H1 (cell line): ENCODE results near the gene DISC1. TPM values are rescaled to one million over a fixed set of nuclear protein-coding genes. Genes with fewer than 3 reads are reported as not detected.

Source experiments
- CTCF ChIA-PET: fragments of 300-600 bp; sonication (Branson Sonifier 250); formaldehyde crosslinking; loops from one replicate; lab custom pipeline; 2021; ENCODE audit not compliant: partially characterized antibody; lab: Charles Lee
- POLR2A ChIA-PET: fragments of 300-600 bp; sonication (Branson Sonifier 250); formaldehyde crosslinking; loops from one replicate; lab custom pipeline; 2021; ENCODE audit warnings: inconsistent platforms; ENCODE audit not compliant: partially characterized antibody; lab: Charles Lee
- DNase-seq, 2 experiments: peaks; one replicate each; pipeline versions ENCODE4 v3.0.0 to v3.0.0-alpha.2; 2010 to 2022; ENCODE audit warnings: low spot score in 2 of 2, low read depth in 1 of 2, mixed read lengths in 1 of 2
- FAIRE-seq: peaks from 2 replicates; lab custom pipeline; 2011; peaks lifted over from hg19 to GRCh38; lab: Jason Lieb, UNC
- H2AFZ ChIP-seq: 2 replicates; pipeline ENCODE4 v1.8.1; 2012; ENCODE audit warnings: low read length, inconsistent platforms
- H2AK5ac ChIP-seq: 2 replicates; pipeline ENCODE4 v1.6.1; 2013; ENCODE audit warnings: low read depth, low read length
- H2BK120ac ChIP-seq: replicated peaks from 2 replicates; pipeline ENCODE3; 2013; ENCODE audit warnings: low read depth, low read length, inconsistent platforms
- H2BK12ac ChIP-seq: 2 replicates; pipeline ENCODE4 v1.6.1; 2013; ENCODE audit warnings: low read depth, low read length
- H2BK15ac ChIP-seq: 2 replicates; pipeline ENCODE4 v1.6.1; 2013; ENCODE audit warnings: low read length
- H2BK20ac ChIP-seq: 2 replicates; pipeline ENCODE4 v1.6.1; 2013; ENCODE audit warnings: low read length
- H2BK5ac ChIP-seq: 2 replicates; pipeline ENCODE4 v1.6.1; 2013; ENCODE audit warnings: low read depth, low read length
- H3K14ac ChIP-seq: 2 replicates; pipeline ENCODE4 v1.6.1; 2013; ENCODE audit warnings: inconsistent platforms; ENCODE audit not compliant: insufficient read length
- H3K18ac ChIP-seq: 2 replicates; pipeline ENCODE4 v1.6.1; 2013; ENCODE audit warnings: low read length; ENCODE audit errors: extremely low read depth
- H3K23ac ChIP-seq: 2 replicates; pipeline ENCODE4 v1.6.1; 2013; ENCODE audit warnings: inconsistent platforms; ENCODE audit not compliant: insufficient read length
- H3K23me2 ChIP-seq: 2 replicates; pipeline ENCODE4 v1.6.1; 2013; ENCODE audit warnings: low read depth, low read length
- H3K27ac ChIP-seq: 2 replicates; pipeline ENCODE4 v1.6.1; 2011; ENCODE audit warnings: low read depth, low read length, inconsistent platforms
- H3K27me3 ChIP-seq, 4 experiments: replicated peaks in 1 of 4; 1 replicate in 1 of 4; 2 replicates in 3 of 4; pipeline versions ENCODE4 v1.6.1 to v1.8.1; 2011 to 2013; ENCODE audit warnings: low read length in 3 of 4, mild to moderate bottlenecking in 3 of 4, inconsistent platforms in 2 of 4, mixed read lengths in 2 of 4, moderate library complexity in 1 of 4; ENCODE audit not compliant: control insufficient read depth in 3 of 4, insufficient read depth in 3 of 4; ENCODE audit errors: extremely low read depth in 1 of 4
- H3K36me3 ChIP-seq, 4 experiments: 2 replicates each; pipeline versions ENCODE4 v1.6.1 to v1.8.1; 2011 to 2013; ENCODE audit warnings: mild to moderate bottlenecking in 4 of 4, low read length in 3 of 4, moderate library complexity in 2 of 4, control low read depth in 1 of 4, inconsistent platforms in 1 of 4; ENCODE audit not compliant: insufficient read depth in 4 of 4, control insufficient read depth in 2 of 4
- H3K4ac ChIP-seq: replicated peaks from 2 replicates; pipeline ENCODE3; 2013; ENCODE audit warnings: low read length, low read depth, mixed read lengths, inconsistent platforms; ENCODE audit not compliant: insufficient read length
- H3K4me1 ChIP-seq, 4 experiments: replicated peaks in 1 of 4; 1 replicate in 1 of 4; 2 replicates in 3 of 4; pipeline versions ENCODE4 v1.6.1 to v1.8.1; 2011 to 2013; ENCODE audit warnings: low read length in 3 of 4, inconsistent platforms in 2 of 4, mixed read lengths in 1 of 4; ENCODE audit not compliant: insufficient read depth in 4 of 4, control insufficient read depth in 3 of 4
- H3K4me2 ChIP-seq, 2 experiments: 2 replicates each; pipeline versions ENCODE4 v1.6.1 to v1.8.1; 2011 to 2013; ENCODE audit warnings: low read depth in 2 of 2, low read length in 2 of 2, control low read depth in 1 of 2, inconsistent platforms in 1 of 2, mild to moderate bottlenecking in 1 of 2; ENCODE audit not compliant: insufficient read depth in 1 of 2
- H3K4me3 ChIP-seq, 4 experiments: fragments of 200-600, 300-600 bp in 1 of 4; sonication (generic), shearing (Covaris generic), sonication (Bioruptor Twin) in 1 of 4; 2 replicates each; pipeline versions ENCODE4 v1.5.1 to v1.8.1; 2011 to 2016; ENCODE audit warnings: low read length in 4 of 4, low read depth in 3 of 4, control low read depth in 2 of 4, inconsistent platforms in 2 of 4, mild to moderate bottlenecking in 2 of 4, mixed read lengths in 1 of 4, moderate library complexity in 1 of 4; ENCODE audit not compliant: insufficient read depth in 2 of 4; ENCODE audit errors: extremely low read depth in 1 of 4
- H3K56ac ChIP-seq: replicated peaks from 2 replicates; pipeline ENCODE3; 2013; ENCODE audit warnings: low read depth, mild to moderate bottlenecking, mixed read lengths, low read length, inconsistent platforms; ENCODE audit not compliant: insufficient read length
- H3K79me1 ChIP-seq: 2 replicates; pipeline ENCODE4 v1.6.1; 2013; ENCODE audit warnings: low read depth, low read length, control low read depth
- H3K79me2 ChIP-seq, 2 experiments: 2 replicates each; pipeline versions ENCODE4 v1.6.1 to v1.8.1; 2012 to 2013; ENCODE audit warnings: low read length in 2 of 2, mild to moderate bottlenecking in 2 of 2, inconsistent platforms in 1 of 2; ENCODE audit not compliant: insufficient read depth in 2 of 2, control insufficient read depth in 1 of 2
- H3K9ac ChIP-seq, 4 experiments: replicated peaks in 1 of 4; 1 replicate in 1 of 4; 2 replicates in 3 of 4; pipeline versions ENCODE4 v1.6.1 to v1.8.1; 2011 to 2013; ENCODE audit warnings: low read depth in 3 of 4, low read length in 3 of 4, control low read depth in 2 of 4, mild to moderate bottlenecking in 2 of 4, moderate library complexity in 2 of 4, inconsistent platforms in 1 of 4; ENCODE audit errors: extremely low read depth in 1 of 4
- H3K9me3 ChIP-seq, 2 experiments: 2 replicates each; pipeline versions ENCODE4 v1.6.1 to v1.8.1; 2012 to 2013; ENCODE audit warnings: mild to moderate bottlenecking in 2 of 2, moderate library complexity in 2 of 2, control low read depth in 1 of 2, inconsistent platforms in 1 of 2, low read depth in 1 of 2, low read length in 1 of 2, mixed read lengths in 1 of 2; ENCODE audit not compliant: insufficient read depth in 2 of 2
- H4K20me1 ChIP-seq, 2 experiments: replicated peaks in 1 of 2; 2 replicates each; pipeline versions ENCODE3 to v1.8.1; 2011 to 2013; ENCODE audit warnings: inconsistent platforms in 2 of 2, low read length in 2 of 2, mild to moderate bottlenecking in 1 of 2; ENCODE audit not compliant: insufficient read depth in 2 of 2, control insufficient read depth in 1 of 2
- H4K5ac ChIP-seq: 2 replicates; pipeline ENCODE4 v1.6.1; 2013; ENCODE audit warnings: low read length, low read depth, mixed read lengths, inconsistent platforms; ENCODE audit not compliant: insufficient read length
- H4K8ac ChIP-seq: 2 replicates; pipeline ENCODE4 v1.8.0; 2013; ENCODE audit warnings: mild to moderate bottlenecking, moderate library complexity, low read length, inconsistent platforms; ENCODE audit not compliant: insufficient read depth; ENCODE audit errors: extremely low read depth
- H4K91ac ChIP-seq: replicated peaks from 2 replicates; pipeline ENCODE3; 2013; ENCODE audit warnings: low read length, mixed read lengths, inconsistent platforms; ENCODE audit not compliant: insufficient read length
- BACH1 ChIP-seq: IDR thresholded peaks from 2 replicates; pipeline ENCODE4 v1.6.1; 2012; ENCODE audit warnings: low read length, improper control_type of control experiment
- BRCA1 ChIP-seq: IDR thresholded peaks from 2 replicates; pipeline ENCODE4 v1.6.1; 2012; ENCODE audit warnings: low read depth, low read length, improper control_type of control experiment
- EP300 ChIP-seq, 2 experiments: IDR thresholded peaks; 1 replicate in 1 of 2; 2 replicates in 1 of 2; pipeline ENCODE4 v1.6.1; 2011 to 2012; ENCODE audit warnings: low read depth in 2 of 2, low read length in 2 of 2, mild to moderate bottlenecking in 2 of 2, borderline replicate concordance in 1 of 2, inconsistent platforms in 1 of 2, moderate library complexity in 1 of 2
- MAFK ChIP-seq: IDR thresholded peaks from 2 replicates; pipeline ENCODE4 v1.6.1; 2012; ENCODE audit warnings: low read depth, mild to moderate bottlenecking, improper control_type of control experiment, low read length
- MAX ChIP-seq: IDR thresholded peaks from 2 replicates; pipeline ENCODE4 v1.6.1; 2012; ENCODE audit warnings: inconsistent platforms
- NANOG ChIP-seq: IDR thresholded peaks from 2 replicates; pipeline ENCODE4 v1.6.1; 2011; ENCODE audit warnings: low read length, low read depth, mild to moderate bottlenecking, inconsistent platforms; ENCODE audit not compliant: insufficient read depth, poor library complexity, severe bottlenecking
- PHF8 ChIP-seq: fragments of 200-600 bp; sonication (generic); conservative IDR thresholded peaks from 2 replicates; pipeline ENCODE4 v1.7.1; 2012; ENCODE audit warnings: low read depth, mild to moderate bottlenecking, inconsistent platforms, low read length, moderate library complexity
- POLR2A ChIP-seq, 2 experiments: IDR thresholded peaks; 1 replicate in 1 of 2; 2 replicates in 1 of 2; pipeline ENCODE4 v1.6.1; 2011; ENCODE audit warnings: low read depth in 2 of 2, low read length in 2 of 2, mild to moderate bottlenecking in 2 of 2; ENCODE audit errors: control extremely low read depth in 1 of 2
- POLR2AphosphoS5 ChIP-seq: IDR thresholded peaks from 2 replicates; pipeline ENCODE4 v1.6.1; 2011; ENCODE audit warnings: low read depth, low read length
- SIRT6 ChIP-seq: IDR thresholded peaks from one replicate; pipeline ENCODE4 v1.7.1; 2012; ENCODE audit warnings: low read length, inconsistent platforms
- SP1 ChIP-seq: IDR thresholded peaks from 2 replicates; pipeline ENCODE4 v1.6.1; 2011; ENCODE audit warnings: low read depth, low read length
- SP2 ChIP-seq: IDR thresholded peaks from 2 replicates; pipeline ENCODE4 v1.6.1; 2012; ENCODE audit warnings: mild to moderate bottlenecking, low read length, inconsistent platforms
- WGBS, 2 experiments: shearing (Covaris generic) in 1 of 2; methylation state at CpG; one replicate each; pipeline versions ENCODE4 v1.1.6 to v1.1.7; 2013 to 2015; ENCODE audit warnings: low lambda C conversion rate in 2 of 2, mixed read lengths in 2 of 2, inconsistent platforms in 1 of 2, low coverage in 1 of 2, missing lambda C conversion rate in 1 of 2; ENCODE audit not compliant: insufficient replicate concordance in 2 of 2, insufficient coverage in 1 of 2, insufficient read length in 1 of 2; ENCODE audit errors: extremely low coverage in 1 of 2, missing lambda C conversion rate in 1 of 2; 5-methylcytosine and 5-hydroxymethylcytosine counted together
- polyA plus RNA-seq, 7 experiments: library from polyadenylated mRNA; depleted of rRNA in 3 of 7; stranded (reverse) in 5 of 7; unstranded in 2 of 7; fragments of >200 nt in 5 of 7; fragments of 200-250 nt in 2 of 7; gene quantifications; 1 replicate in 5 of 7; 2 replicates in 1 of 7; 4 replicates in 1 of 7; pipeline versions ENCODE4 v1.2.1 to v1.2.3, GENCODE V29; 2011 to 2013; ENCODE audit warnings: missing spikeins in 2 of 7, mixed read lengths in 2 of 7
- total RNA-seq: library from RNA; stranded (reverse); fragmentation: NEBNext Ultra II Directional; extraction: Animal tissue kit (Norgen Biotek cat#: 25700); gene quantifications from 2 replicates; pipeline ENCODE4 v1.2.1, GENCODE V29; 2021
- TF ChIP-seq, protein P1 (sequence below), 3 experiments: IDR thresholded peaks; 1 replicate in 2 of 3; 2 replicates in 1 of 3; pipeline versions ENCODE4 v1.5.1 to v1.6.1; 2011; ENCODE audit warnings: low read length in 3 of 3, mild to moderate bottlenecking in 3 of 3, inconsistent platforms in 2 of 3, low read depth in 1 of 3, moderate library complexity in 1 of 3; ENCODE audit not compliant: insufficient read depth in 1 of 3; ENCODE audit errors: control extremely low read depth in 1 of 3

The DISC1 gene
- total and polyA plus RNA-seq, 2 of the 8 experiments (the other 6 are each of a cell fraction or from before 2014, with no cell fraction given): 1.1 to 3.5 TPM

- Histone ChIP-seq H2BK120ac (no peak overlapping the region), H2AFZ (no peak overlapping the region), H3K79me1 (no peaks in the 10 kb centered on the region), H2AK5ac (no peak overlapping the region), H4K8ac (no peak overlapping the region), H3K79me2 (no peaks in the 10 kb centered on the region), H3K23ac (no peak overlapping the region), H3K18ac (no peak overlapping the region), H3K4ac (no peak overlapping the region), H3K4me2 (no peak overlapping the region), H3K27ac (no peak overlapping the region), H4K20me1 (no peaks in the 10 kb centered on the region), H3K9ac (no peak overlapping the region), H2BK12ac (no peak overlapping the region), H3K27me3 (no peaks in the 10 kb centered on the region; a peak in 1 of 7 replicates), H4K5ac (no peak overlapping the region), H3K56ac (no peak overlapping the region), H2BK20ac (no peak overlapping the region), H2BK15ac (no peak overlapping the region), H2BK5ac (no peak overlapping the region), H4K91ac (no peak overlapping the region), H3K4me1 (no peaks in the 10 kb centered on the region; a peak in 1 of 7 replicates), H3K4me3 (no peak overlapping the region), H3K14ac (no peak overlapping the region), H3K9me3 (no peaks in the 10 kb centered on the region; a peak in 1 of 4 replicates), H3K23me2 (no peaks in the 10 kb centered on the region), H3K36me3 (no peaks in the 10 kb centered on the region)
- no peak for DNase-seq
- POLR2A ChIA-PET: no interaction called here
- CTCF ChIA-PET: interaction anchor here (0.9 kb wide), 1 partner anchor 9 kb away, joined by 3 read pairs; no protein-coding TSS in a partner anchor
- 100% methylated on average over 1 of the region's 1 CpG; no CpG with 5 or more reads in 1 of the 2 experiments for WGBS, 2 experiments
- no peak for FAIRE-seq
- TF ChIP-seq SP2 (no peak), POLR2A (IDR thresholded peaks at IDR 0.05; ENCODE audit: control extremely low read depth in 1 of 2, low read depth in 2 of 2, low read length in 2 of 2) (no peak), MAX (no peak), SIRT6 (no peak), SP1 (no peak), BACH1 (no peak), POLR2AphosphoS5 (no peak), EP300 (IDR thresholded peaks at IDR 0.05; ENCODE audit: borderline replicate concordance in 1 of 2, low read depth in 2 of 2, low read length in 2 of 2) (no peak), MAFK (no peak), NANOG (no peak), PHF8 (no peak), BRCA1 (no peak)
- TF ChIP-seq, protein P1, sequence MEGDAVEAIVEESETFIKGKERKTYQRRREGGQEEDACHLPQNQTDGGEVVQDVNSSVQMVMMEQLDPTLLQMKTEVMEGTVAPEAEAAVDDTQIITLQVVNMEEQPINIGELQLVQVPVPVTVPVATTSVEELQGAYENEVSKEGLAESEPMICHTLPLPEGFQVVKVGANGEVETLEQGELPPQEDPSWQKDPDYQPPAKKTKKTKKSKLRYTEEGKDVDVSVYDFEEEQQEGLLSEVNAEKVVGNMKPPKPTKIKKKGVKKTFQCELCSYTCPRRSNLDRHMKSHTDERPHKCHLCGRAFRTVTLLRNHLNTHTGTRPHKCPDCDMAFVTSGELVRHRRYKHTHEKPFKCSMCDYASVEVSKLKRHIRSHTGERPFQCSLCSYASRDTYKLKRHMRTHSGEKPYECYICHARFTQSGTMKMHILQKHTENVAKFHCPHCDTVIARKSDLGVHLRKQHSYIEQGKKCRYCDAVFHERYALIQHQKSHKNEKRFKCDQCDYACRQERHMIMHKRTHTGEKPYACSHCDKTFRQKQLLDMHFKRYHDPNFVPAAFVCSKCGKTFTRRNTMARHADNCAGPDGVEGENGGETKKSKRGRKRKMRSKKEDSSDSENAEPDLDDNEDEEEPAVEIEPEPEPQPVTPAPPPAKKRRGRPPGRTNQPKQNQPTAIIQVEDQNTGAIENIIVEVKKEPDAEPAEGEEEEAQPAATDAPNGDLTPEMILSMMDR (IDR thresholded peaks at IDR 0.05; ENCODE audit: control extremely low read depth in 1 of 3, insufficient read depth in 1 of 3, low read depth in 1 of 3, low read length in 3 of 3): no peak
These were observed 252.7 kb downstream of the DISC1 start for GRCh38 chr1:231879296-231879695.
